HCT116 (cell line): ENCODE results near the gene CDC42BPB. TPM values are rescaled to one million over a fixed set of nuclear protein-coding genes. Genes with fewer than 3 reads are reported as not detected.

ENCODE experiments used
- ATAC-seq: fragments of 200-7000 bp; cut with Tn5 transposase; 2 replicates; pipeline ENCODE4 v1.9.1; 2020; ENCODE audit warnings: mild to moderate bottlenecking, moderate library complexity
- BruUV-seq: library from RNA; stranded (reverse); fragments of 400-500 nt; replicated peaks from 2 replicates; lab custom pipeline; 2021; lab: Mats Ljungman, UMichigan
- CTCF ChIA-PET: fragments of 300-600 bp; sonication (Branson Sonifier 250); formaldehyde crosslinking; loops from one replicate; lab custom pipeline; 2021; ENCODE audit warnings: antibody characterized with exemption; lab: Charles Lee
- POLR2A ChIA-PET: fragments of 300-600, 350-600 bp; sonication (Branson Sonifier 250); formaldehyde crosslinking; loops from one replicate; lab custom pipeline; 2021; ENCODE audit warnings: antibody characterized with exemption; lab: Charles Lee
- RAD21 ChIA-PET, 2 experiments: fragments of 300-600 bp; sonication (Branson Sonifier 250); formaldehyde crosslinking; loops; one replicate each; lab custom pipeline; 2023; ENCODE audit warnings: low total read pairs in 2 of 2; ENCODE audit not compliant: uncharacterized antibody in 2 of 2, unreplicated experiment in 2 of 2, low non-redundant PET in 1 of 2; lab: Charles Lee
- DNase-seq: peaks from one replicate; pipeline ENCODE4 v3.0.0-alpha.2; 2010; ENCODE audit warnings: low read depth, low spot score
- H2AFZ ChIP-seq: fragments of 200-600 bp; shearing (Covaris generic), sonication (generic); 2 replicates; pipeline ENCODE4 v1.6.1; 2017; ENCODE audit warnings: low read depth, mixed run types, mixed read lengths, antibody characterized with exemption, low read length; ENCODE audit not compliant: poor library complexity, severe bottlenecking
- H3K27ac ChIP-seq: 2 replicates; pipeline ENCODE4 v1.5.1; 2012; ENCODE audit warnings: low read depth, low read length
- H3K27me3 ChIP-seq: fragments of 200-600 bp; sonication (generic); 2 replicates; pipeline ENCODE4 v1.6.1; 2016; ENCODE audit warnings: mixed run types, low read length, mixed read lengths; ENCODE audit not compliant: insufficient read depth
- H3K36me3 ChIP-seq, 2 experiments: fragments of 200-500 bp in 1 of 2; fragments of 200-600 bp in 1 of 2; sonication (Bioruptor generic) in 1 of 2; sonication (generic) in 1 of 2; 2 replicates each; pipeline versions ENCODE4 v1.5.1 to v1.6.1; 2014 to 2016; ENCODE audit warnings: low read length in 2 of 2, inconsistent platforms in 1 of 2, mixed read lengths in 1 of 2, mixed run types in 1 of 2; ENCODE audit not compliant: insufficient read depth in 2 of 2, control insufficient read depth in 1 of 2
- H3K4me1 ChIP-seq, 2 experiments: fragments of 200-600 bp in 1 of 2; sonication (generic) in 1 of 2; 2 replicates each; pipeline versions ENCODE4 v1.5.1 to v1.6.1; 2012 to 2017; ENCODE audit warnings: low read length in 2 of 2, inconsistent platforms in 1 of 2, mild to moderate bottlenecking in 1 of 2, mixed read lengths in 1 of 2, mixed run types in 1 of 2, moderate library complexity in 1 of 2; ENCODE audit not compliant: insufficient read depth in 2 of 2, control insufficient read depth in 1 of 2
- H3K4me2 ChIP-seq: fragments of 200-600 bp; sonication (generic); 2 replicates; pipeline ENCODE4 v1.6.1; 2017; ENCODE audit warnings: mixed run types, low read length, mixed read lengths
- H3K4me3 ChIP-seq, 2 experiments: fragments of 200-600 bp in 1 of 2; sonication (generic) in 1 of 2; replicated peaks in 1 of 2; 2 replicates each; pipeline ENCODE4 v1.5.1; 2011 to 2016; ENCODE audit warnings: low read length in 2 of 2, control low read depth in 1 of 2, low read depth in 1 of 2, mild to moderate bottlenecking in 1 of 2, mixed read lengths in 1 of 2, mixed run types in 1 of 2
- H3K79me2 ChIP-seq: fragments of 200-600 bp; sonication (generic); 2 replicates; pipeline ENCODE4 v1.6.1; 2017; ENCODE audit warnings: mild to moderate bottlenecking, mixed run types, low read length, moderate library complexity, mixed read lengths; ENCODE audit not compliant: insufficient read depth
- H3K9ac ChIP-seq: fragments of 200-600 bp; sonication (generic); 2 replicates; pipeline ENCODE4 v1.6.1; 2016; ENCODE audit warnings: low read length, mixed read lengths
- H3K9me2 ChIP-seq: fragments of 200-600 bp; sonication (generic), shearing (Covaris generic); 2 replicates; pipeline ENCODE4 v1.6.1; 2017; ENCODE audit warnings: mixed run types, mild to moderate bottlenecking, moderate library complexity; ENCODE audit not compliant: insufficient read depth
- H3K9me3 ChIP-seq, 2 experiments: fragments of 200-500 bp in 1 of 2; fragments of 200-600 bp in 1 of 2; sonication (Bioruptor generic) in 1 of 2; sonication (generic) in 1 of 2; 2 replicates each; pipeline ENCODE4 v1.6.1; 2014 to 2017; ENCODE audit warnings: low read length in 2 of 2, mixed read lengths in 2 of 2, inconsistent platforms in 1 of 2, low read depth in 1 of 2, mild to moderate bottlenecking in 1 of 2, mixed run types in 1 of 2, moderate library complexity in 1 of 2; ENCODE audit not compliant: control insufficient read depth in 1 of 2, insufficient read depth in 1 of 2
- H4K20me1 ChIP-seq: fragments of 200-600 bp; sonication (generic), shearing (Covaris generic); 2 replicates; pipeline ENCODE4 v1.6.1; 2017; ENCODE audit warnings: mixed run types, mild to moderate bottlenecking, moderate library complexity; ENCODE audit not compliant: insufficient read depth
- EZH2phosphoT487 ChIP-seq: fragments of 200-600 bp; IDR thresholded peaks from 2 replicates; pipeline ENCODE4 v1.6.1; 2018; ENCODE audit warnings: antibody characterized with exemption, borderline replicate concordance
- FOSL1 ChIP-seq: IDR thresholded peaks from 2 replicates; pipeline ENCODE4 v1.6.1; 2012; ENCODE audit warnings: low read depth
- JUND ChIP-seq: IDR thresholded peaks from 2 replicates; pipeline ENCODE4 v1.6.1; 2012
- MAX ChIP-seq: IDR thresholded peaks from 2 replicates; pipeline ENCODE4 v1.6.1; 2012
- REST ChIP-seq: IDR thresholded peaks from 2 replicates; pipeline ENCODE4 v1.6.1; 2012; ENCODE audit warnings: low read depth
- SP1 ChIP-seq: IDR thresholded peaks from 2 replicates; pipeline ENCODE4 v1.6.1; 2012; ENCODE audit warnings: low read depth
- ZFX ChIP-seq: fragments of 450-650 bp; IDR thresholded peaks from 2 replicates; pipeline ENCODE4 v1.6.1; 2017
- intact Hi-C: fragments of 100-400 bp; cut with micrococcal nuclease; formaldehyde crosslinking; loops from 2 replicates; pipeline ENCODE4 v1.10.0; 2022
- total RNA-seq: library from RNA; stranded (reverse); gene quantifications from one replicate; pipeline ENCODE4 v1.2.1, GENCODE V29; 2021; ENCODE audit not compliant: unreplicated experiment

CDC42BPB gene
- total RNA-seq, 1 experiment from 2014 or later, result 85.6 TPM

- peaks cover 0 to 4% of the 10 kb centered on the region in 2 experiments; a peak in 1 of 4 replicates for H3K4me1 ChIP-seq
- H3K9ac ChIP-seq, result no peak overlapping the region
- no peaks in the 10 kb centered on the region for H3K79me2 ChIP-seq
- H3K4me2 ChIP-seq, result no peak overlapping the region
- H3K27me3 ChIP-seq, result no peaks in the 10 kb centered on the region
- H3K4me3 ChIP-seq, result no peak overlapping the region
- DNase-seq (no peak), ATAC-seq (no peak)
- H3K9me3 ChIP-seq, result no peaks in the 10 kb centered on the region
- H4K20me1 ChIP-seq, result no peaks in the 10 kb centered on the region
- H2AFZ ChIP-seq, result no peak overlapping the region
- BruUV-seq, result no TSS peak
- ChIA-PET POLR2A (no interaction called here), RAD21 (no interaction called here), CTCF (no interaction called here)
- H3K36me3 ChIP-seq, result peaks cover 14 to 26% of the 10 kb centered on the region in 2 experiments; a peak in 3 of 4 replicates
- H3K9me2 ChIP-seq, result no peaks in the 10 kb centered on the region
- intact Hi-C loops, result no loop called here
- TF ChIP-seq ZFX, result no peak
- H3K27ac ChIP-seq, result no peak overlapping the region
These were observed 105.1 kb downstream of the CDC42BPB start for GRCh38 chr14:102952276-102952675.

- Histone ChIP-seq H3K4me3 (no peak overlapping the region), H3K79me2 (no peaks in the 10 kb centered on the region), H3K4me1 (peaks cover 0 to 4% of the 10 kb centered on the region in 2 experiments; a peak in 1 of 4 replicates), H3K27me3 (no peaks in the 10 kb centered on the region), H3K27ac (no peak overlapping the region), H4K20me1 (no peaks in the 10 kb centered on the region), H3K9me3 (no peaks in the 10 kb centered on the region), H3K36me3 (peaks cover 16 to 25% of the 10 kb centered on the region in 2 experiments; a peak in 3 of 4 replicates), H3K9ac (no peak overlapping the region), H3K4me2 (no peak overlapping the region), H2AFZ (no peak overlapping the region), H3K9me2 (no peaks in the 10 kb centered on the region)
- no peak for DNase-seq
- intact Hi-C loops, result no loop called here
- ChIA-PET RAD21 (no interaction called here), CTCF (no interaction called here), POLR2A (no interaction called here)
- TF ChIP-seq MAX, result no peak
- TF ChIP-seq SP1, result no peak
- no peak for TF ChIP-seq REST
- TF ChIP-seq FOSL1, result no peak
- TF ChIP-seq JUND, result no peak
- no peak for TF ChIP-seq EZH2phosphoT487
- ATAC-seq, result no peak
- BruUV-seq, result no TSS peak
These were observed 105.5 kb downstream of the CDC42BPB start for GRCh38 chr14:102951799-102952198.
